ENCODE results near the gene CIITA. TPM values are rescaled to one million over a fixed set of nuclear protein-coding genes. Genes with fewer than 3 reads are reported as not detected.

The CIITA gene
- total RNA-seq, 2 donors from 2014 or later: 0.26 TPM; not detected in 1

DNA sequence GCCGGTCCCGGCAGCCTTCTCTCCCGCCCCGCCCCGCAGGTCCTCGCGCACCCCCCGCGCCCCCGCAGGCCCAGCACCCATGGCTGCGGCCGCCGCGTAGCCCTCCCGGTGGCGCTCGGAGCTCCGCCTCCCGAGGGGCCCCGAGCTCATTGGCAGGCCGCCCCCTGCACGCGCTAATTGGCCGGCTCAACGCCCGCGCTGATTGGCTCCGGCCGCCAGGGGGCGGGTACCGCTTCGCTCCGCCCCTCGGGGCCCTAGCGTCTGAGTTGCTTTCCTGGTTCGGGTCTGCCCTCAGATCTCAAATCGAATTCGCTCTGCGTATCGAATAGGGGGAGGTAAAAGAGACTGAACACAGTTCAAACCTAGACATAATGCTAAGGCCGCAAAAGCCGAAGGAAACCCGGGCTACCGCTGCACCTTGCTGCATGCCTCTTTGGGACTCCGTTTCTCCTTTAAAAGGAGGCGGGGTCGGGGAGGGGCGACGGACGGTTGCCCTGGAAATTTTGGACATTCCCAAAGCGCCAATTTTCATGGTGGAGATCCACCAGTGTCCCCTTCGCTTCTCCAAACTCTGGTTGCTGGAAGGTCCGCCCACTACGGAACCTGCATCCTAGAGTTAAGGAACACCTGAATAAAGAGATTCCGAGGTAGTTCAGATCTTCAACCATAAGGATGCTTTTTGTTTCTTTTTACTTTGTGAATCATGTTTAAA is 65.5 kb downstream of the CIITA start, which contains the start of gene DEXI:
Gene DEXI (minus strand): TSS at position 117 of the 712 bp plus-strand sequence. CDS start 463 bp downstream, outside the sequence.
- peak within 1 kb of the TSS; percentile 68 for H3K27ac Mint-ChIP-seq
- TF ChIP-seq, protein P1, sequence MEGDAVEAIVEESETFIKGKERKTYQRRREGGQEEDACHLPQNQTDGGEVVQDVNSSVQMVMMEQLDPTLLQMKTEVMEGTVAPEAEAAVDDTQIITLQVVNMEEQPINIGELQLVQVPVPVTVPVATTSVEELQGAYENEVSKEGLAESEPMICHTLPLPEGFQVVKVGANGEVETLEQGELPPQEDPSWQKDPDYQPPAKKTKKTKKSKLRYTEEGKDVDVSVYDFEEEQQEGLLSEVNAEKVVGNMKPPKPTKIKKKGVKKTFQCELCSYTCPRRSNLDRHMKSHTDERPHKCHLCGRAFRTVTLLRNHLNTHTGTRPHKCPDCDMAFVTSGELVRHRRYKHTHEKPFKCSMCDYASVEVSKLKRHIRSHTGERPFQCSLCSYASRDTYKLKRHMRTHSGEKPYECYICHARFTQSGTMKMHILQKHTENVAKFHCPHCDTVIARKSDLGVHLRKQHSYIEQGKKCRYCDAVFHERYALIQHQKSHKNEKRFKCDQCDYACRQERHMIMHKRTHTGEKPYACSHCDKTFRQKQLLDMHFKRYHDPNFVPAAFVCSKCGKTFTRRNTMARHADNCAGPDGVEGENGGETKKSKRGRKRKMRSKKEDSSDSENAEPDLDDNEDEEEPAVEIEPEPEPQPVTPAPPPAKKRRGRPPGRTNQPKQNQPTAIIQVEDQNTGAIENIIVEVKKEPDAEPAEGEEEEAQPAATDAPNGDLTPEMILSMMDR (conservative IDR thresholded peaks at IDR 0.05): peak; percentile 18
- 4 to 7% methylated on average over 33 to 55 of the region's 55 CpGs for WGBS, 2 experiments (ENCODE audit: insufficient coverage in 1 of 2, insufficient read length in 1 of 2)

DNA sequence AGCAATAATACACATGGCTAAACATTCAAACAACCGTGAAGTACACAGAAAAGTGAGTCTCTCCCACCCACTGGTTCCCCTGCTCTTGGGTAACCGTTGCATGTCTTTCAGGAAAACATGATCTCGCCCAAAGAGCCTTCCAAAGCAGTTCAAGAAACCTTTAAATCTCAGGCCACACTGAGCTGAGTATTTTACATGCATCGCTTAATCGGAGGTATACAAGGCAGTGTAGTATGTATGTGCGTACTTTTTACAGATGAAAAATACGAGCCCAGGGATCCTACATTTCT is 66.0 kb downstream of the CIITA start:
- H3K4me1 ChIP-seq (ENCODE audit: control insufficient read depth, insufficient read depth, low read length): peaks cover 24% of the 10 kb centered on the region
- H3K9me3 ChIP-seq (ENCODE audit: control insufficient read depth, low read length): no peaks in the 10 kb centered on the region
- WGBS, 2 experiments (ENCODE audit: insufficient coverage in 1 of 2, insufficient read length in 1 of 2): 90 to 95% methylated on average over 7 of the region's 7 CpGs
- no peak for DNase-seq
- TF ChIP-seq, protein P1 (conservative IDR thresholded peaks at IDR 0.05): no peak
- peaks cover 6% of the 10 kb centered on the region for H3K36me3 ChIP-seq (ENCODE audit: control insufficient read depth, insufficient read depth, low read length)
- peak overlapping the region; percentile 86 for H3K4me3 ChIP-seq (ENCODE audit: low read length)
- Mint-ChIP-seq H3K27me3 (ENCODE audit: insufficient read depth) (no peaks in the 10 kb centered on the region), H3K36me3 (ENCODE audit: low read depth) (peaks cover 10% of the 10 kb centered on the region), H3K4me3 (peak overlapping the region; percentile 87), H3K4me1 (peaks cover 52% of the 10 kb centered on the region), H3K9me3 (no peaks in the 10 kb centered on the region), H3K27ac (no peak overlapping the region)
- H3K27me3 ChIP-seq (ENCODE audit: control insufficient read depth, insufficient read depth, low read length, poor library complexity, severe bottlenecking): no peaks in the 10 kb centered on the region
- H3K9ac ChIP-seq (ENCODE audit: extremely low read depth, low read length, poor library complexity, severe bottlenecking): no peak overlapping the region
- no peak overlapping the region for H3K27ac ChIP-seq (ENCODE audit: low read depth, low read length)

More for the DNA sequence above, 65.5 kb downstream of the CIITA start, which contains the start of gene DEXI:
- Mint-ChIP-seq H3K4me3 (peak within 1 kb of the TSS; percentile 87), H3K27me3 (ENCODE audit: insufficient read depth) (no peaks in the 10 kb centered on the region), H3K36me3 (ENCODE audit: low read depth) (peaks cover 10% of the 10 kb centered on the region), H3K9me3 (no peaks in the 10 kb centered on the region), H3K4me1 (peaks cover 51% of the 10 kb centered on the region)
- H3K4me1 ChIP-seq (ENCODE audit: control insufficient read depth, insufficient read depth, low read length): peaks cover 23% of the 10 kb centered on the region
- peak within 1 kb of the TSS; percentile 86 for H3K4me3 ChIP-seq (ENCODE audit: low read length)
- H3K27ac ChIP-seq (ENCODE audit: low read depth, low read length): no peak within 1 kb of the TSS
- H3K27me3 ChIP-seq (ENCODE audit: control insufficient read depth, insufficient read depth, low read length, poor library complexity, severe bottlenecking): no peaks in the 10 kb centered on the region
- H3K36me3 ChIP-seq (ENCODE audit: control insufficient read depth, insufficient read depth, low read length): peaks cover 9% of the 10 kb centered on the region
- peak within 1 kb of the TSS; percentile 47 for H3K9ac ChIP-seq (ENCODE audit: extremely low read depth, low read length, poor library complexity, severe bottlenecking)
- DNase-seq: peak; percentile 97
- H3K9me3 ChIP-seq (ENCODE audit: control insufficient read depth, low read length): no peaks in the 10 kb centered on the region

DNA sequence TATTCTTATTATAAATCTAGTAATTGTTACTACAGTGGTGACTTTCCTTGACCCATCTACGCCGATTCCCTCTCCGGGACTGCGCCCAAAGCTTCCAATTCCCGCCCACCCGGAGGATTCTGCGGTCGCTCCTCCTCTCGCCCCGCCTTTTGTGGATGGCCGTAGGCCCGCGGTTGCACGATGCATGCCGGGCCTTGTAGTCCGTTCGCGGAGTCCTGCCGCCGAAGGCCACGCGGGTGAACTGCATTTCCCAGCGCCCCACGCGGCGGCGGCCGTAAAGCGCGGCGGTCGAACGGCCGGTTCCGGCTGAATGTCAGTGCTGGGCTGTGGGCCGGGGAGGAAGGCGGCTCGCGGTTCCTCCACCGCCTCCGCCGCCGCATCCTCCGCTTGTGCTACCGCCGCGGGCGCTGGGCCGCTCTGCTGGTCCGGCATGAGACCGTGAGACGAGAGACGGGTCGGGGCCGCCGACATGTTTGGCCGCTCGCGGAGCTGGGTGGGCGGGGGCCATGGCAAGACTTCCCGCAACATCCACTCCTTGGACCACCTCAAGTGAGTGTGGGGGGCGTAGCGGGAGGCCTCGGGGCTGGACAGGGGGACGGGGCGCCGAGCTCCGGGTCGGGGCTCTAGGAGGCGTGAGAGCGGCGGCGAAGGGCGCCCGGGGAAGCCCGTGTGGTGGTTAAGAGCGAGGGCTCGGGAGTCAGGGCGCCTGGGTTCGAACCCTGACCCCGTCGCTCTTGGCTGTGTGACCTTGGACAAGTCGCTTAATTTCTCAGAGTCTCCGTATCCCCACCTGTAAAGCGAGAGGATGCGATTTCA is 67.5 kb downstream of the CIITA start, which contains the start of gene CLEC16A:
Gene CLEC16A (plus strand): TSS at position 316 of the 816 bp plus-strand sequence. CDS start 154 bp downstream, at position 470.
- H3K9me3 Mint-ChIP-seq: no peaks in the 10 kb centered on the region
- H3K27ac Mint-ChIP-seq: peak within 1 kb of the TSS; percentile 74
- peak; percentile 99 for DNase-seq
- TF ChIP-seq, protein P1 (conservative IDR thresholded peaks at IDR 0.05): peak; percentile 38
- peak within 1 kb of the TSS; percentile 80 for H3K4me3 Mint-ChIP-seq
- no peak within 1 kb of the TSS for H3K27ac ChIP-seq (ENCODE audit: low read depth, low read length)
- 2 to 3% methylated on average over 28 to 86 of the region's 86 CpGs for WGBS, 2 experiments (ENCODE audit: insufficient coverage in 1 of 2, insufficient read length in 1 of 2)
- peaks cover 37% of the 10 kb centered on the region for H3K4me1 ChIP-seq (ENCODE audit: control insufficient read depth, insufficient read depth, low read length)
- H3K27me3 ChIP-seq (ENCODE audit: control insufficient read depth, insufficient read depth, low read length, poor library complexity, severe bottlenecking): no peaks in the 10 kb centered on the region
- peak within 1 kb of the TSS; percentile 89 for H3K4me3 ChIP-seq (ENCODE audit: low read length)
- no peaks in the 10 kb centered on the region for H3K36me3 ChIP-seq (ENCODE audit: control insufficient read depth, insufficient read depth, low read length)
- peak within 1 kb of the TSS; percentile 47 for H3K9ac ChIP-seq (ENCODE audit: extremely low read depth, low read length, poor library complexity, severe bottlenecking)
- H3K36me3 Mint-ChIP-seq (ENCODE audit: low read depth): peaks cover 2% of the 10 kb centered on the region
- H3K4me1 Mint-ChIP-seq: peaks cover 57% of the 10 kb centered on the region
- H3K27me3 Mint-ChIP-seq (ENCODE audit: insufficient read depth): no peaks in the 10 kb centered on the region
- no peaks in the 10 kb centered on the region for H3K9me3 ChIP-seq (ENCODE audit: control insufficient read depth, low read length)

Measured in endodermal cell (in vitro differentiated cells).